H9 (cell line): ENCODE results near the gene POFUT1. TPM values are rescaled to one million over a fixed set of nuclear protein-coding genes. Genes with fewer than 3 reads are reported as not detected.

ENCODE experiments used
- DNase-seq: peaks from one replicate; pipeline ENCODE4 v3.0.0-alpha.2; 2017
- H2AFZ ChIP-seq: one replicate; pipeline ENCODE4 v1.6.1; 2013; ENCODE audit warnings: mild to moderate bottlenecking, low read length, control low read depth, moderate library complexity
- H2AK5ac ChIP-seq: 2 replicates; pipeline ENCODE4 v1.6.1; 2013; ENCODE audit warnings: low read length, control low read depth, mixed read lengths; ENCODE audit not compliant: insufficient read length
- H2BK120ac ChIP-seq: one replicate; pipeline ENCODE4 v1.6.1; 2013; ENCODE audit warnings: low read depth, mild to moderate bottlenecking, low read length, control low read depth, inconsistent platforms; ENCODE audit not compliant: poor library complexity, severe bottlenecking
- H2BK12ac ChIP-seq: 2 replicates; pipeline ENCODE4 v1.6.1; 2013; ENCODE audit warnings: low read length, control low read depth, mixed read lengths, low read depth; ENCODE audit not compliant: insufficient read length
- H2BK15ac ChIP-seq: 2 replicates; pipeline ENCODE4 v1.6.1; 2013; ENCODE audit warnings: low read depth, low read length, control low read depth
- H2BK20ac ChIP-seq: one replicate; pipeline ENCODE4 v1.6.1; 2013; ENCODE audit warnings: low read depth, mild to moderate bottlenecking, low read length, control low read depth, inconsistent platforms; ENCODE audit not compliant: poor library complexity, severe bottlenecking
- H2BK5ac ChIP-seq: 2 replicates; pipeline ENCODE4 v1.6.1; 2013; ENCODE audit warnings: low read length, control low read depth, mixed read lengths; ENCODE audit not compliant: insufficient read length
- H3K14ac ChIP-seq: 2 replicates; pipeline ENCODE4 v1.6.1; 2013; ENCODE audit warnings: low read length, control low read depth; ENCODE audit not compliant: insufficient read depth
- H3K18ac ChIP-seq: 2 replicates; pipeline ENCODE4 v1.6.1; 2013; ENCODE audit warnings: low read depth, mild to moderate bottlenecking, mixed read lengths, low read length, control low read depth; ENCODE audit not compliant: insufficient read length
- H3K23ac ChIP-seq: 2 replicates; pipeline ENCODE4 v1.6.1; 2013; ENCODE audit warnings: low read length, control low read depth, mixed read lengths, low read depth; ENCODE audit not compliant: insufficient read length
- H3K23me2 ChIP-seq: 2 replicates; pipeline ENCODE4 v1.6.1; 2013; ENCODE audit warnings: low read depth, mild to moderate bottlenecking, mixed read lengths, low read length, control low read depth; ENCODE audit not compliant: insufficient read length, poor library complexity, severe bottlenecking
- H3K27ac ChIP-seq: 2 replicates; pipeline ENCODE4 v1.5.1; 2013; ENCODE audit warnings: low read length, control low read depth, mixed read lengths, low read depth; ENCODE audit not compliant: insufficient read length
- H3K27me3 ChIP-seq: 2 replicates; pipeline ENCODE4 v1.6.1; 2013; ENCODE audit warnings: low read length, control low read depth, inconsistent platforms; ENCODE audit not compliant: insufficient read depth
- H3K4ac ChIP-seq: 2 replicates; pipeline ENCODE4 v1.6.1; 2013; ENCODE audit warnings: low read depth, mild to moderate bottlenecking, control low read depth, inconsistent platforms, low read length, moderate library complexity
- H3K4me1 ChIP-seq: 2 replicates; pipeline ENCODE4 v1.6.1; 2013; ENCODE audit warnings: low read length, control low read depth, inconsistent platforms; ENCODE audit not compliant: insufficient read depth
- H3K4me2 ChIP-seq: 2 replicates; pipeline ENCODE4 v1.6.1; 2013; ENCODE audit warnings: low read length, control low read depth, mixed read lengths; ENCODE audit not compliant: insufficient read length, insufficient read depth
- H3K56ac ChIP-seq: 2 replicates; pipeline ENCODE4 v1.6.1; 2013; ENCODE audit warnings: low read depth, mild to moderate bottlenecking, mixed read lengths, low read length, control low read depth; ENCODE audit not compliant: insufficient read length
- H3K79me1 ChIP-seq: 2 replicates; pipeline ENCODE4 v1.6.1; 2013; ENCODE audit warnings: low read depth, mild to moderate bottlenecking, moderate library complexity, low read length, control low read depth, inconsistent platforms; ENCODE audit not compliant: insufficient read depth, poor library complexity, severe bottlenecking
- H3K79me2 ChIP-seq: 2 replicates; pipeline ENCODE4 v1.6.1; 2013; ENCODE audit warnings: low read length, control low read depth, inconsistent platforms; ENCODE audit not compliant: insufficient read depth
- H3K9ac ChIP-seq: 2 replicates; pipeline ENCODE4 v1.6.1; 2013; ENCODE audit warnings: low read length, control low read depth, mixed read lengths; ENCODE audit not compliant: insufficient read length; ENCODE audit errors: extremely low read depth
- H3K9me3 ChIP-seq: one replicate; pipeline ENCODE4 v1.6.1; 2013; ENCODE audit warnings: low read depth, low read length, inconsistent platforms; ENCODE audit not compliant: control insufficient read depth
- H3T11ph ChIP-seq: one replicate; pipeline ENCODE4 v1.6.1; 2013; ENCODE audit warnings: mild to moderate bottlenecking, low read length, control low read depth, inconsistent platforms
- H4K20me1 ChIP-seq: one replicate; pipeline ENCODE4 v1.6.1; 2013; ENCODE audit not compliant: control insufficient read depth, insufficient read length, insufficient read depth
- H4K5ac ChIP-seq: 2 replicates; pipeline ENCODE4 v1.6.1; 2013; ENCODE audit warnings: low read depth, mild to moderate bottlenecking, mixed read lengths, low read length, control low read depth; ENCODE audit not compliant: insufficient read length
- H4K8ac ChIP-seq: replicated peaks from 2 replicates; pipeline ENCODE4 v1.6.1; 2013; ENCODE audit warnings: low read length, control low read depth, mixed read lengths, low read depth; ENCODE audit not compliant: insufficient read length
- H4K91ac ChIP-seq: 2 replicates; pipeline ENCODE4 v1.6.1; 2013; ENCODE audit warnings: low read depth, mild to moderate bottlenecking, moderate library complexity, mixed read lengths, low read length, control low read depth; ENCODE audit not compliant: insufficient read length
- H3K27ac Mint-ChIP-seq, 3 experiments: 2 replicates in 2 of 3; 3 replicates in 1 of 3; pipeline ENCODE4 v1.8.0; 2020 to 2021; ENCODE audit warnings: mixed read lengths in 3 of 3, mild to moderate bottlenecking in 1 of 3, moderate library complexity in 1 of 3
- H3K27me3 Mint-ChIP-seq: 2 replicates; pipeline ENCODE4 v1.8.0; 2021; ENCODE audit warnings: low read depth, mild to moderate bottlenecking, moderate library complexity, mixed read lengths
- H3K36me3 Mint-ChIP-seq, 3 experiments: 2 replicates in 2 of 3; 3 replicates in 1 of 3; pipeline ENCODE4 v1.8.0; 2020 to 2021; ENCODE audit warnings: low read depth in 3 of 3, mixed read lengths in 3 of 3; ENCODE audit not compliant: insufficient read depth in 1 of 3
- H3K4me1 Mint-ChIP-seq, 2 experiments: 2 replicates each; pipeline ENCODE4 v1.8.0; 2020; ENCODE audit warnings: mixed read lengths in 2 of 2
- H3K4me3 Mint-ChIP-seq, 2 experiments: 2 replicates in 1 of 2; 3 replicates in 1 of 2; pipeline ENCODE4 v1.8.0; 2020 to 2021; ENCODE audit warnings: mild to moderate bottlenecking in 2 of 2, mixed read lengths in 2 of 2, moderate library complexity in 1 of 2
- H3K9me3 Mint-ChIP-seq, 2 experiments: 2 replicates in 1 of 2; 3 replicates in 1 of 2; pipeline ENCODE4 v1.8.0; 2020; ENCODE audit warnings: mild to moderate bottlenecking in 2 of 2, mixed read lengths in 2 of 2, moderate library complexity in 1 of 2
- CTCF ChIP-seq: fragments of 200-600 bp; sonication (generic); conservative IDR thresholded peaks from 3 replicates; pipeline ENCODE4 v1.8.0; 2021; ENCODE audit warnings: antibody characterized with exemption, mild to moderate bottlenecking
- WGBS: extraction: QIAGEN DNeasy Blood & Tissue Kit; methylation state at CpG from one replicate; pipeline ENCODE4 v1.1.7; 2013; ENCODE audit warnings: missing lambda C conversion rate, low lambda C conversion rate, mixed read lengths; ENCODE audit not compliant: insufficient read length; ENCODE audit errors: extremely low coverage; 5-methylcytosine and 5-hydroxymethylcytosine counted together
- total RNA-seq: library from RNA; stranded (reverse); gene quantifications from 2 replicates; pipeline ENCODE4 v1.2.1, GENCODE V29; 2021

POFUT1 gene
- total RNA-seq, 1 experiment from 2014 or later, result 41.2 TPM

- Histone ChIP-seq H3K9me3 (no peaks in the 10 kb centered on the region), H2BK120ac (no peak overlapping the region), H3K4ac (no peak overlapping the region), H3K56ac (no peak overlapping the region), H2BK5ac (no peak overlapping the region), H3K23ac (no peak overlapping the region), H4K91ac (no peak overlapping the region), H3K79me2 (no peaks in the 10 kb centered on the region), H3K4me1 (no peaks in the 10 kb centered on the region), H2BK12ac (no peak overlapping the region), H3K4me2 (no peak overlapping the region), H4K5ac (no peak overlapping the region), H2BK15ac (no peak overlapping the region), H3K79me1 (no peaks in the 10 kb centered on the region), H2AK5ac (no peak overlapping the region), H3K27me3 (no peaks in the 10 kb centered on the region), H3K23me2 (no peaks in the 10 kb centered on the region), H4K8ac (no peak overlapping the region), H2AFZ (no peak overlapping the region), H3K18ac (no peak overlapping the region), H4K20me1 (no peaks in the 10 kb centered on the region), H3K27ac (no peak overlapping the region), H2BK20ac (no peak overlapping the region), H3K9ac (no peak overlapping the region), H3K14ac (no peak overlapping the region), H3T11ph (no peak overlapping the region)
- H3K9me3 Mint-ChIP-seq, result no peaks in the 10 kb centered on the region
- no CpG with 5 or more reads among the region's 6 CpGs for WGBS
- DNase-seq, result no peak
- no peak overlapping the region for H3K4me3 Mint-ChIP-seq
- H3K27ac Mint-ChIP-seq, result no peak overlapping the region
- peaks cover under 1 to 3% of the 10 kb centered on the region in 2 experiments; a peak in 3 of 4 replicates for H3K4me1 Mint-ChIP-seq
- H3K27me3 Mint-ChIP-seq, result no peaks in the 10 kb centered on the region
- no peaks in the 10 kb centered on the region for H3K36me3 Mint-ChIP-seq
- no peak for TF ChIP-seq CTCF
Measured at GRCh38 chr20:32287231-32287638, 79.6 kb downstream of the POFUT1 start.

Other genes with a start within 250 kb of the POFUT1 start
- gene XKR7, start 239.7 kb upstream of the POFUT1 start, total RNA-seq, result 1.3 and 1.5 TPM in 2 replicates
- 4.6 and 5.2 TPM in 2 replicates for gene CCM2L, start 197.4 kb upstream of the POFUT1 start, total RNA-seq
- 1.7 and 1.8 TPM in 2 replicates for gene HCK, start 155.6 kb upstream of the POFUT1 start, total RNA-seq
- gene TM9SF4, start 98.2 kb upstream of the POFUT1 start, total RNA-seq, result 59.4 and 62.3 TPM in 2 replicates
- gene PLAGL2, start 137 bp upstream of the POFUT1 start, total RNA-seq, result 42.8 and 44.4 TPM in 2 replicates
- 28.3 and 29.7 TPM in 2 replicates for gene KIF3B, start 69.8 kb downstream of the POFUT1 start, total RNA-seq
- gene ASXL1, start 150.5 kb downstream of the POFUT1 start, total RNA-seq, result 35.0 and 39.5 TPM in 2 replicates